Right lobe of liver (tissue), 6 donors: ENCODE results near the gene M6PR. TPM values are rescaled to one million over a fixed set of nuclear protein-coding genes. Genes with fewer than 3 reads are reported as not detected.

Experiments
- ATAC-seq, 4 donors: fragments of 200-7000 bp; cut with Tn5 transposase; one replicate each; pipeline ENCODE4 v1.9.1; 2020; ENCODE audit warnings: mild to moderate bottlenecking in 4 of 4, moderate library complexity in 4 of 4
- DNase-seq, 3 donors: peaks; one replicate each; pipeline ENCODE4 v3.0.0-alpha.2; 2020
- H3K27ac ChIP-seq, 3 donors: fragments of 200-600 bp; one replicate each; pipeline ENCODE4 v1.8.0; 2022
- H3K27me3 ChIP-seq, 2 donors: fragments of 200-600 bp; one replicate each; pipeline ENCODE4 v1.8.0; 2022
- H3K36me3 ChIP-seq, 4 donors: fragments of 200-600 bp; sonication (generic) in 1 of 4; one replicate each; pipeline versions ENCODE4 v1.5.1 to v1.8.0; 2017 to 2022; ENCODE audit warnings: control low read depth in 1 of 4
- H3K4me1 ChIP-seq, 4 donors: fragments of 200-600 bp; sonication (generic) in 1 of 4; one replicate each; pipeline versions ENCODE4 v1.5.1 to v1.8.0; 2017 to 2022; ENCODE audit warnings: control low read depth in 1 of 4
- H3K4me3 ChIP-seq, 3 donors: fragments of 200-600 bp; one replicate each; pipeline ENCODE4 v1.8.0; 2022
- H3K9me3 ChIP-seq, 4 donors: fragments of 200-600 bp; sonication (generic) in 1 of 4; one replicate each; pipeline versions ENCODE4 v1.5.1 to v1.8.0; 2017 to 2022; ENCODE audit warnings: control low read depth in 1 of 4
- POLR2A ChIP-seq: fragments of 450-650 bp; IDR thresholded peaks from one replicate; pipeline ENCODE4 v1.6.1; 2017; ENCODE audit warnings: antibody characterized with exemption, mild to moderate bottlenecking
- WGBS: methylation state at CpG from one replicate; pipeline ENCODE4 v1.1.6; 2018; ENCODE audit warnings: low coverage, low lambda C conversion rate; ENCODE audit not compliant: insufficient coverage; ENCODE audit errors: missing lambda C conversion rate; 5-methylcytosine and 5-hydroxymethylcytosine counted together
- intact Hi-C, 2 donors: fragments of 100-400 bp; cut with DNase I; formaldehyde crosslinking; loops; one replicate each; pipeline versions ENCODE4 v1.11.2 to v1.14.1; 2022
- total RNA-seq, 6 experiments: library from RNA; depleted of rRNA in 2 of 6; stranded (reverse); fragments of >200 nt in 2 of 6; fragmentation: NEBNext Ultra II Directional in 3 of 6; extraction: Animal tissue kit (Norgen Biotek cat#: 25700) in 3 of 6; gene quantifications; one replicate each; pipeline versions ENCODE4 v1.1.0 to v1.2.4, GENCODE V29; 2016 to 2023
- TF ChIP-seq, protein P1 (sequence below), 4 donors: fragments of 200-600 bp in 3 of 4; fragments of 450-650 bp in 1 of 4; IDR thresholded peaks; one replicate each; pipeline versions ENCODE4 v1.5.1 to v1.8.0; 2016 to 2022; ENCODE audit warnings: antibody characterized with exemption in 4 of 4, mild to moderate bottlenecking in 2 of 4
- donor health status: DM: no; HTN: yes; CAD: no.
- donor health status: DM: no; HTN: no; CAD: no.
- donor health status: DM: no; HTN: no; CAD: no.
- donor health status: DM: no; HTN: yes; CAD: no.
- donor health status: DM: no; HTN: yes; CAD: no.

The M6PR gene
- total RNA-seq, 6 experiments from 2014 or later = 45.5 to 82.2 (median 69.1) TPM

DNA sequence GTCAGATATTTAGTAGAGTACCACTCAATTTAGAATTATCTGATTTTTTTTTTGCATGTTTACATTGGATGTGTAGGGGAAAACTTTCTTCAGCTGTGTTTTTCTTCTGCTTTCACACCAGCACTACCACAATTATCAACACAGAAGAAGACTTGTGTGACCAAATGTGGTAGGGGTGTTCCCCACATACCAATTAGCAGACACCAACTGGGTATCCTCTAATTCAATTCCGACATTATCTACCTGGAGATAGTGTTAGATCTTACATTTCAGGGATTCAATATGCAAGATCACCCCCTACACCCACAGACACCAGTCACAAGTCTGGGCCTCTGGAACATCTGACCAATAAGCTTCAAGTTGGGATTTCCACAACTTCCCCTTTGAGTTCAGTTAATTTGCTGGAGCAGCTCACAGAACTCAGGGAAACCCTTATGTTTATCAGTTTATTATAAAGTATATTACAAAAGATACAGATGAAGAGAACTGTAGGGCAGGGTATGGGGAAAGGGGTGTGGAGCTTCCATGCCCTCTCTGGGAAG, 35.8 kb upstream of the M6PR start:
- intact Hi-C loops = no loop called here
- H3K27me3 ChIP-seq = no peaks in the 10 kb centered on the region
- H3K36me3 ChIP-seq = no peaks in the 10 kb centered on the region
- H3K4me1 ChIP-seq = no peaks in the 10 kb centered on the region
- no peak overlapping the region for H3K27ac ChIP-seq
- DNase-seq (no peak), ATAC-seq (no peak)
- H3K9me3 ChIP-seq = no peaks in the 10 kb centered on the region
- TF ChIP-seq POLR2A = no peak
- TF ChIP-seq, protein P1, sequence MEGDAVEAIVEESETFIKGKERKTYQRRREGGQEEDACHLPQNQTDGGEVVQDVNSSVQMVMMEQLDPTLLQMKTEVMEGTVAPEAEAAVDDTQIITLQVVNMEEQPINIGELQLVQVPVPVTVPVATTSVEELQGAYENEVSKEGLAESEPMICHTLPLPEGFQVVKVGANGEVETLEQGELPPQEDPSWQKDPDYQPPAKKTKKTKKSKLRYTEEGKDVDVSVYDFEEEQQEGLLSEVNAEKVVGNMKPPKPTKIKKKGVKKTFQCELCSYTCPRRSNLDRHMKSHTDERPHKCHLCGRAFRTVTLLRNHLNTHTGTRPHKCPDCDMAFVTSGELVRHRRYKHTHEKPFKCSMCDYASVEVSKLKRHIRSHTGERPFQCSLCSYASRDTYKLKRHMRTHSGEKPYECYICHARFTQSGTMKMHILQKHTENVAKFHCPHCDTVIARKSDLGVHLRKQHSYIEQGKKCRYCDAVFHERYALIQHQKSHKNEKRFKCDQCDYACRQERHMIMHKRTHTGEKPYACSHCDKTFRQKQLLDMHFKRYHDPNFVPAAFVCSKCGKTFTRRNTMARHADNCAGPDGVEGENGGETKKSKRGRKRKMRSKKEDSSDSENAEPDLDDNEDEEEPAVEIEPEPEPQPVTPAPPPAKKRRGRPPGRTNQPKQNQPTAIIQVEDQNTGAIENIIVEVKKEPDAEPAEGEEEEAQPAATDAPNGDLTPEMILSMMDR (IDR thresholded peaks at IDR 0.05) = no peak
- 43% methylated on average over 1 of the region's 1 CpG for WGBS
- no peak overlapping the region for H3K4me3 ChIP-seq

DNA sequence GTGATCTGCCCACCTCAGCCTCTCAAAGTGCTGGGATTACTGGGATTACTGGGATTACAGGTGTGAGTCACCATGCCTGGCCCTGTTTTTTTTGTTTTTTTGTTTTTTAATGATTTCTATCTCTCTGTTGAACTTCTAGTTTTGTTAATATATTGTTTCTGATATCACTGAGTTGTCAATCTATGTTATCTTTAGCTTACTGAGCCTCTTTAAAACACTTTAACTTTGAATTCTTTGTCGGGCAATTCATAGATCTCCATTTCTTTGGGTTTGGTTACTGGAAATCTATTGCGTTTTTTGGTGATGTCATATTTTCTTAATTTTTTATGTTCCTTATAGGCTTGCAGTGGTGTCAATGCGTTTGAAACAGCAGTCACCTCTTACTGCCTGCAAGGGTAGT, 30.7 kb upstream of the M6PR start:
- Histone ChIP-seq H3K9me3 (peaks cover 0 to 4% (median 0%) of the 10 kb centered on the region in 4 donors), H3K27ac (no peak overlapping the region), H3K27me3 (no peaks in the 10 kb centered on the region), H3K4me3 (no peak overlapping the region), H3K36me3 (no peaks in the 10 kb centered on the region), H3K4me1 (no peaks in the 10 kb centered on the region)
- intact Hi-C loops = no loop called here
- ATAC-seq (no peak), DNase-seq (no peak)
- 86% methylated on average over 3 of the region's 3 CpGs for WGBS
- no peak for TF ChIP-seq POLR2A
- TF ChIP-seq, protein P1 (IDR thresholded peaks at IDR 0.05) = no peak

DNA sequence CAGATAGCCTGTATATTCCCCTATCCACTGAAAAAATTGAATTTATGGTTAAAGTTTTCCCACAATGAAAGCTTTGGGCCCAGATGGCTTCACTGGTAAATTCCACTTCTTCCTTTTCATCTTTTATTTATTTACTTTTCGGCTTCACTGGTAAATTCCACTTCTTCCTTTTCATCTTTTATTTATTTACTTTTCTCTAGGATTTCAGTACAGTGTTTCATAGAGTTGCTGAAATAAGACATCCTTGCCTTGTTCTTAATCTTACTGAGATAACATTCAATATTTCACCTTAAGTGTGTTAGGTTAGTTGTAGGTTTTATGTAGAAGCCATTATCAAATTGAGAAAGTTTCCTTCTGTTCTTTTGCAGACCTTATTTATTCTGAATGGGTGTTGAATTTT, 21.0 kb upstream of the M6PR start:
- Histone ChIP-seq H3K27ac (no peak overlapping the region), H3K4me3 (no peak overlapping the region), H3K4me1 (no peaks in the 10 kb centered on the region), H3K9me3 (no peaks in the 10 kb centered on the region), H3K36me3 (no peaks in the 10 kb centered on the region), H3K27me3 (no peaks in the 10 kb centered on the region)
- 92% methylated on average over 1 of the region's 1 CpG for WGBS
- DNase-seq = no peak
- TF ChIP-seq, protein P1 (IDR thresholded peaks at IDR 0.05) = no peak
- no peak for TF ChIP-seq POLR2A
- no peak for ATAC-seq
- intact Hi-C loops = no loop called here

DNA sequence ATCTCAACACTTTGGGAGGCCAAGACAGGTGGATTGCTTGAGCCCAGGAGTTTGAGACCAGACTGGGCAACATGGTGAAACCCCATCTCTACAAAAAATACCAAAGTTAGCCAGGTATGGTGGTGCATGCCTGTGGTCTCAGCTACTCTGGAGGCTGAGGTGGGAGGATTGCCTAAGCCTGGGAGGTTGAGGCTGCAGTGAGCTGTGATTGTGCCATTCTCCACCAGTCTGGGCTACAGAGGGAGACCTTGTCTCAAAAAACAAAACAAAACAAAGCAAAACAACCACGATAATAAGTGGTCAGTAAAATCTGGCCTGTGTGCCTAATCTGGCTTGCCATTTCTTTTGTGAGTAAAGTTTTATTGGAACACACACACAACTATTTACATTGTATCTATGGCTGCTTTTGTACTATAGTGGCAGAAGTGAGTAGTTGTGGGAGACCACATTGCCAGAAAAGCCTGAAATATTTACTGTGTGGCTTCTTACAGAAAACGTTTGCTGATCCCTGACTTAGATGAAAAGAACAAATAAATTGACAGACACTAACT, 20.5 kb upstream of the M6PR start:
- Histone ChIP-seq H3K27ac (no peak overlapping the region), H3K9me3 (no peaks in the 10 kb centered on the region), H3K27me3 (no peaks in the 10 kb centered on the region), H3K4me1 (no peaks in the 10 kb centered on the region), H3K4me3 (no peak overlapping the region), H3K36me3 (no peaks in the 10 kb centered on the region)
- 67% methylated on average over 2 of the region's 2 CpGs for WGBS
- intact Hi-C loops = no loop called here
- ATAC-seq (no peak), DNase-seq (no peak)
- TF ChIP-seq, protein P1 (IDR thresholded peaks at IDR 0.05) = no peak
- TF ChIP-seq POLR2A = no peak

DNA sequence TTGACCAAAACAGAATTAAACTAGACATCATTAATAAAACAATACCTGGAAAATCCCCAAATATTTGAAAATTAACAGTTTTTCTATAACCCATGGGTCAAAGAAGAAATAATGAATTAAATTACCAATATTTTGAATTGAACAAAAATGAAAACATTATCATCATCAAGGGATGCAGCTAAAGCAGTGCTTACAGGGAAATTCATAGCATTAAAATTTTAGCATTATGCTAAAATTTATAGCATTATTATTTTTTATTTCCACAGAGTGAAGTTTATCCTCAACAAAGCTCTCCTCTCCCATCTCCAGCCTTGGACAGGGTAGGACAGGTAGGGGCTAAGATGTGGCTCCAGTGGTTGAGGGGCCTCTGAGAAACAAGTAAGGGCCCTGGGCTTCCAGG, 19.3 kb upstream of the M6PR start:
- TF ChIP-seq POLR2A = no peak
- TF ChIP-seq, protein P1 (IDR thresholded peaks at IDR 0.05) = no peak
- DNase-seq (no peak), ATAC-seq (no peak)
- intact Hi-C loops = no loop called here
- Histone ChIP-seq H3K4me3 (no peak overlapping the region), H3K27me3 (no peaks in the 10 kb centered on the region), H3K4me1 (no peaks in the 10 kb centered on the region), H3K36me3 (no peaks in the 10 kb centered on the region), H3K27ac (no peak overlapping the region), H3K9me3 (no peaks in the 10 kb centered on the region)
